Immature natural killer cell (primary cell): ENCODE data around the gene ITGA2B. TPM values are rescaled to one million over a fixed set of nuclear protein-coding genes. Genes with fewer than 3 reads are reported as not detected.

ENCODE experiments used
- polyA plus RNA-seq, 3 donors: library from polyadenylated mRNA; unstranded; fragments of 300-500 nt; fragmentation: Illumina TruSeq; gene quantifications; one replicate each; pipeline ENCODE4 v1.2.3, GENCODE V29; 2021

Gene ITGA2B
- polyA plus RNA-seq, 3 donors from 2014 or later: 1.9 to 9.3 (median 2.8) TPM

Other genes with a start within 250 kb of the ITGA2B start
- 1 to 10 TPM in 1 of 3 donors, under 1 TPM in 1, not detected in 1; 0.22 to 1.0 TPM for gene HROB, start 247.7 kb downstream of the ITGA2B start, polyA plus RNA-seq
- gene ASB16, start 218.9 kb downstream of the ITGA2B start, polyA plus RNA-seq: under 1 TPM in 1 of 3 donors, not detected in 2; 0.27 TPM
- gene TMUB2, start 202.7 kb downstream of the ITGA2B start, polyA plus RNA-seq: 10 to 100 TPM; 20.2 to 32.8 (median 26.5) TPM
- gene ATXN7L3, start 189.8 kb downstream of the ITGA2B start, polyA plus RNA-seq: 10 to 100 TPM in 1 of 3 donors, 1 to 10 TPM in 2; 5.1 to 11.9 (median 6.8) TPM
- gene UBTF, start 170.0 kb downstream of the ITGA2B start, polyA plus RNA-seq: 10 to 100 TPM in 2 of 3 donors, 1 to 10 TPM in 1; 7.2 to 68.8 (median 21.6) TPM
- under 1 TPM in 1 of 3 donors, not detected in 2; 0.23 TPM for gene SLC4A1, start 121.5 kb downstream of the ITGA2B start, polyA plus RNA-seq
- gene RUNDC3A, start 81.0 kb downstream of the ITGA2B start, polyA plus RNA-seq: not detected
- gene SLC25A39, start 64.8 kb downstream of the ITGA2B start, polyA plus RNA-seq: 100 to 1,000 TPM; 125 to 158 (median 127) TPM
- 100 to 1,000 TPM in 1 of 3 donors, 10 to 100 TPM in 2; 50.9 to 103 (median 73.3) TPM for gene GRN, start 44.3 kb downstream of the ITGA2B start, polyA plus RNA-seq
- under 1 TPM in 1 of 3 donors, not detected in 2; 0.07 TPM for gene FAM171A2, start 25.8 kb downstream of the ITGA2B start, polyA plus RNA-seq
- gene GPATCH8, start 113.8 kb upstream of the ITGA2B start, polyA plus RNA-seq: 100 to 1,000 TPM in 1 of 3 donors, 10 to 100 TPM in 2; 15.5 to 101 (median 22.1) TPM
- 1 to 10 TPM in 1 of 3 donors, under 1 TPM in 2; 0.56 to 3.3 (median 0.97) TPM for gene FZD2, start 167.8 kb upstream of the ITGA2B start, polyA plus RNA-seq